Measurements from ENCODE around the gene H3-3A. TPM values are rescaled to one million over a fixed set of nuclear protein-coding genes. Genes with fewer than 3 reads are reported as not detected.

H3-3A gene
- total and polyA plus RNA-seq, 10 of the 15 experiments (the other 5 are each of a cell fraction or from before 2014, with no cell fraction given): 215 to 486 (median 393) TPM

DNA sequence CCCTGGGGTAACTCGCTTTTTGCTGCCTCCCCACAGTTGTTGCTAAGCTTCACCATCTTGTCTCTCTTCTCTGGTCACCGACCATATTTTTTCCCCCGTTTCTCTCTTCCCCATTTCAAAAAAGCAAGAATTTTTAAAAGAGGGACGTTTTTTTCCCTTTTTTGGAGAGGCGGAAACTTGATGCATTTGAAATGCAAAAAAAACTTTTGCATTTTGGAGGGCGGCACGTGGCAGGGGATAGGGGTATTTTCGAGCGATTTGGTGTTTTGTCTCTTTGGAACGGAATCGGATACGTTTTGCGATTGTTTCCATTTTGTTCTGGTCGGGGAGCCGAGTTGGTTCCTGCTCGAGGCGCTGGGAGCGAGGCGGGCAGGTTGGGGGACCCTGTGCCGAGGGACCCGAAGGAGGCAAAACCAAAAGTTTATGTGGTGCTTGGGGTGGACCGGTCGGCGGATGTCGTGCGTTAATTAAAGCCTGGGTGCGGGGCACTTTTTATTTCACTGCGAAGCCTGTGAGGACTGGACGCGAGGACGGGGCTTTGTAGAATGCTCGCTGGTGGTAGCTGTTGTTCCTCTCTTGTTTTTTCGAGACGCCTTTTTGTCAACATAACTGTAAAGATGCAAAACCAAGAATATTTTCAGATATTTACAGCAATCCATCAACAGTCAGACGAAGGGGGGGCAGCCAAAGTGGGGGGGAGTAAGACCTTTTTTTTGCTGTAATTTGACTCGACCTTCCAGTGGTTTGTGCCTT lies 884 bp downstream of the H3-3A start:
- Histone ChIP-seq H3K36me3 (ENCODE audit: control insufficient read depth in 2 of 2, insufficient read depth in 2 of 2, low read length in 1 of 2) (peaks cover 6 to 28% of the 10 kb centered on the region in 2 experiments), H3K9me3 (replicated peaks; ENCODE audit: control insufficient read depth, insufficient read depth, low read length) (no peaks in the 10 kb centered on the region), H2AFZ (ENCODE audit: control insufficient read depth, low read depth, low read length) (no peak overlapping the region; the same call in 1 of the 2 replicates), H3K27me3 (replicated peaks in 1 of 2; ENCODE audit: control insufficient read depth in 2 of 2, insufficient read depth in 2 of 2, low read length in 1 of 2) (no peaks in the 10 kb centered on the region), H3K79me2 (ENCODE audit: control insufficient read depth, insufficient read depth, low read length) (peaks cover 61% of the 10 kb centered on the region), H4K20me1 (ENCODE audit: control insufficient read depth, insufficient read depth) (peaks cover 17% of the 10 kb centered on the region), H3K4me2 (ENCODE audit: control insufficient read depth, insufficient read depth) (peak overlapping the region; percentile 54), H3K4me3 (peak overlapping the region; percentile 87), H3K9ac (ENCODE audit: control insufficient read depth, insufficient read depth, low read length) (peak overlapping the region; percentile 99), H3K4me1 (ENCODE audit: control insufficient read depth, insufficient read depth, low read length) (peaks cover 11% of the 10 kb centered on the region), H3K27ac (ENCODE audit: control insufficient read depth, insufficient read depth) (peak overlapping the region; percentile 97)
- no peak for DNase-seq (ENCODE audit: low read depth, low spot score)
- intact Hi-C loops (cut with micrococcal nuclease; ENCODE audit: unreplicated experiment): loop anchor here (2.0 to 5.0 kb wide), 2 partner anchors 73 to 344 kb away; partner anchors contain the start of gene PARP1
- BruUV-seq (replicated peaks): TSS peak; percentile 55
- ChIA-PET SMC1A (ENCODE audit: uncharacterized antibody, unreplicated experiment) (interaction anchor here (0.6 to 4.1 kb wide), 12 partner anchors 20 to 153 kb away, joined by 3 to 65 read pairs (median 4); partner anchors contain the start of gene SDE2), RAD21 (ENCODE audit: unreplicated experiment) (interaction anchor here (0.5 to 2.9 kb wide), 17 partner anchors 20 to 875 kb away, joined by 3 to 20 read pairs (median 5); partner anchors contain the start of genes PYCR2 and SDE2), POLR2A (interaction anchor here (0.6 to 3.9 kb wide), 13 partner anchors 10 to 345 kb away, joined by 3 to 74 read pairs (median 4); partner anchors contain the start of genes PARP1 and SDE2), CTCF (interaction anchor here (0.6 to 2.2 kb wide), 11 partner anchors 46 to 584 kb away, joined by 3 to 7 read pairs (median 4); partner anchors contain the start of gene SDE2)
- WGBS (ENCODE audit: insufficient coverage, insufficient replicate concordance, low lambda C conversion rate, missing lambda C conversion rate): 2% methylated on average over 36 of the region's 36 CpGs
- in situ Hi-C loops (cut with MboI): no loop called here
- no peak for FAIRE-seq
- ATAC-seq: peak; percentile 50
- no peak for TF ChIP-seq IKZF1 (conservative IDR thresholded peaks at IDR 0.05)
- TF ChIP-seq NBN (IDR thresholded peaks at IDR 0.05): peak; percentile 17; the same call in 1 of the 2 replicates
- no peak for TF ChIP-seq TBL1XR1 (IDR thresholded peaks at IDR 0.05; ENCODE audit: low read depth, low read length)
- TF ChIP-seq POLR2AphosphoS5 (IDR thresholded peaks at IDR 0.05; ENCODE audit: low read length): 0 out of 2 replicates have a peak, but pooled peaks have one; percentile 42
- TF ChIP-seq CBFB (IDR thresholded peaks at IDR 0.05; ENCODE audit: low read depth): no peak; the same call in 1 of the 2 replicates
- TF ChIP-seq RAD21 (IDR thresholded peaks at IDR 0.05; ENCODE audit: insufficient read depth, low read depth, low read length): no peak
- TF ChIP-seq FOXM1 (IDR thresholded peaks at IDR 0.05; ENCODE audit: low read depth, low read length): 0 out of 2 replicates have a peak, but pooled peaks have one; percentile 21
- TF ChIP-seq BACH1 (IDR thresholded peaks at IDR 0.05; ENCODE audit: borderline replicate concordance): no peak
- TF ChIP-seq KAT2A (conservative IDR thresholded peaks at IDR 0.05; ENCODE audit: control insufficient read depth, low read depth, low read length): no peak
- TF ChIP-seq POLR2A (IDR thresholded peaks at IDR 0.05; ENCODE audit: low read depth, low read length): no peak; the same call in none of the 2 replicates
- peak; percentile 69 for TF ChIP-seq RAD51 (IDR thresholded peaks at IDR 0.05)
- TF ChIP-seq SRF (IDR thresholded peaks at IDR 0.05; ENCODE audit: low read depth in 2 of 2, low read length in 2 of 2): peak in 1 of 2 experiments; percentile 95; a peak in 2 of 4 replicates
- TF ChIP-seq WRNIP1 (IDR thresholded peaks at IDR 0.05; ENCODE audit: borderline replicate concordance, low read depth, low read length): 0 out of 2 replicates have a peak, but pooled peaks have one; percentile 85
- TF ChIP-seq E2F4 (IDR thresholded peaks at IDR 0.05; ENCODE audit: low read depth, low read length): no peak
- TF ChIP-seq CREM (IDR thresholded peaks at IDR 0.05; ENCODE audit: low read depth): no peak
- TF ChIP-seq BMI1 (IDR thresholded peaks at IDR 0.05; ENCODE audit: borderline replicate concordance): no peak
- no peak for TF ChIP-seq CHD4 (IDR thresholded peaks at IDR 0.05)
- no peak for TF ChIP-seq TCF12 (IDR thresholded peaks at IDR 0.05; ENCODE audit: low read depth, low read length)
- no peak; the same call in 1 of the 2 replicates for TF ChIP-seq NFIC (IDR thresholded peaks at IDR 0.05; ENCODE audit: low read depth, low read length)
- no peak for TF ChIP-seq KDM1A (IDR thresholded peaks at IDR 0.05; ENCODE audit: borderline replicate concordance)
- no peak for TF ChIP-seq ZNF384 (IDR thresholded peaks at IDR 0.05; ENCODE audit: borderline replicate concordance, low read depth, low read length)

Measured in GM12878 (cell line).